ENCODE data around the gene COPB1. TPM values are rescaled to one million over a fixed set of nuclear protein-coding genes. Genes with fewer than 3 reads are reported as not detected.
A peak's percentile ranks its signal among the peaks of the same experiment; 100 is the strongest.

COPB1 gene
- total and polyA plus RNA-seq, 2 of the 13 experiments (the other 11 are each of a cell fraction or from before 2014, with no cell fraction given) = 114 to 195 TPM

- TF ChIP-seq, protein P1, sequence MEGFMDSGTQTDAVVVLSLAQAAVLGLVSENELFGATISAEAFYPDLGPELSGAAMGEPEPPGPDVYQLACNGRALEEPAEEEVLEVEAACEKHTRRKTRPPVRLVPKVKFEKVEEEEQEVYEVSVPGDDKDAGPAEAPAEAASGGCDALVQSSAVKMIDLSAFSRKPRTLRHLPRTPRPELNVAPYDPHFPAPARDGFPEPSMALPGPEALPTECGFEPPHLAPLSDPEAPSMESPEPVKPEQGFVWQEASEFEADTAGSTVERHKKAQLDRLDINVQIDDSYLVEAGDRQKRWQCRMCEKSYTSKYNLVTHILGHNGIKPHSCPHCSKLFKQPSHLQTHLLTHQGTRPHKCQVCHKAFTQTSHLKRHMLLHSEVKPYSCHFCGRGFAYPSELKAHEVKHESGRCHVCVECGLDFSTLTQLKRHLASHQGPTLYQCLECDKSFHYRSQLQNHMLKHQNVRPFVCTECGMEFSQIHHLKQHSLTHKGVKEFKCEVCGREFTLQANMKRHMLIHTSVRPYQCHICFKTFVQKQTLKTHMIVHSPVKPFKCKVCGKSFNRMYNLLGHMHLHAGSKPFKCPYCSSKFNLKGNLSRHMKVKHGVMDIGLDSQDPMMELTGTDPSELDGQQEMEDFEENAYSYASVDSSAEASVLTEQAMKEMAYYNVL (CRISPR knock-in tag; IDR thresholded peaks at IDR 0.05; ENCODE audit: borderline replicate concordance) = peak; percentile 31; the same call in 1 of the 2 replicates
- no peak for TF ChIP-seq ZNF766 (CRISPR knock-in tag; IDR thresholded peaks at IDR 0.05; ENCODE audit: borderline replicate concordance)
- TF ChIP-seq ZFP41 (CRISPR knock-in tag; IDR thresholded peaks at IDR 0.05; ENCODE audit: borderline replicate concordance) = no peak
- peak; percentile 88 for TF ChIP-seq HNRNPLL (IDR thresholded peaks at IDR 0.05; ENCODE audit: low read depth, low read length, poor library complexity, severe bottlenecking)
- TF ChIP-seq, protein P2, sequence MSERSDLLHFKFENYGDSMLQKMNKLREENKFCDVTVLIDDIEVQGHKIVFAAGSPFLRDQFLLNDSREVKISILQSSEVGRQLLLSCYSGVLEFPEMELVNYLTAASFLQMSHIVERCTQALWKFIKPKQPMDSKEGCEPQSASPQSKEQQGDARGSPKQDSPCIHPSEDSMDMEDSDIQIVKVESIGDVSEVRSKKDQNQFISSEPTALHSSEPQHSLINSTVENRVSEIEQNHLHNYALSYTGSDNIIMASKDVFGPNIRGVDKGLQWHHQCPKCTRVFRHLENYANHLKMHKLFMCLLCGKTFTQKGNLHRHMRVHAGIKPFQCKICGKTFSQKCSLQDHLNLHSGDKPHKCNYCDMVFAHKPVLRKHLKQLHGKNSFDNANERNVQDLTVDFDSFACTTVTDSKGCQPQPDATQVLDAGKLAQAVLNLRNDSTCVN (CRISPR knock-in tag; IDR thresholded peaks at IDR 0.05; ENCODE audit: borderline replicate concordance) = 0 out of 2 replicates have a peak, but pooled peaks have one; percentile 78
- TF ChIP-seq, protein P3, sequence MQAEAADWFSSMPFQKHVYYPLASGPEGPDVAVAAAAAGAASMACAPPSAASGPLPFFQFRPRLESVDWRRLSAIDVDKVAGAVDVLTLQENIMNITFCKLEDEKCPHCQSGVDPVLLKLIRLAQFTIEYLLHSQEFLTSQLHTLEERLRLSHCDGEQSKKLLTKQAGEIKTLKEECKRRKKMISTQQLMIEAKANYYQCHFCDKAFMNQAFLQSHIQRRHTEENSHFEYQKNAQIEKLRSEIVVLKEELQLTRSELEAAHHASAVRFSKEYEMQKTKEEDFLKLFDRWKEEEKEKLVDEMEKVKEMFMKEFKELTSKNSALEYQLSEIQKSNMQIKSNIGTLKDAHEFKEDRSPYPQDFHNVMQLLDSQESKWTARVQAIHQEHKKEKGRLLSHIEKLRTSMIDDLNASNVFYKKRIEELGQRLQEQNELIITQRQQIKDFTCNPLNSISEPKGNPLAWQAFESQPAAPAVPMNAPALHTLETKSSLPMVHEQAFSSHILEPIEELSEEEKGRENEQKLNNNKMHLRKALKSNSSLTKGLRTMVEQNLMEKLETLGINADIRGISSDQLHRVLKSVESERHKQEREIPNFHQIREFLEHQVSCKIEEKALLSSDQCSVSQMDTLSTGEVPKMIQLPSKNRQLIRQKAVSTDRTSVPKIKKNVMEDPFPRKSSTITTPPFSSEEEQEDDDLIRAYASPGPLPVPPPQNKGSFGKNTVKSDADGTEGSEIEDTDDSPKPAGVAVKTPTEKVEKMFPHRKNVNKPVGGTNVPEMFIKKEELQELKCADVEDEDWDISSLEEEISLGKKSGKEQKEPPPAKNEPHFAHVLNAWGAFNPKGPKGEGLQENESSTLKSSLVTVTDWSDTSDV (CRISPR knock-in tag; IDR thresholded peaks at IDR 0.05) = no peak
- peak; percentile 85; the same call in 1 of the 2 replicates for TF ChIP-seq WIZ (CRISPR knock-in tag; IDR thresholded peaks at IDR 0.05)
- TF ChIP-seq BRCA1 (CRISPR knock-in tag; IDR thresholded peaks at IDR 0.05) = no peak
- no peak for TF ChIP-seq ZNF576 (CRISPR knock-in tag; IDR thresholded peaks at IDR 0.05)
- TF ChIP-seq ZNF460 (CRISPR knock-in tag; IDR thresholded peaks at IDR 0.05; ENCODE audit: borderline replicate concordance) = no peak
- no peak for TF ChIP-seq SMARCC2 (IDR thresholded peaks at IDR 0.05)
- TF ChIP-seq, protein P4, sequence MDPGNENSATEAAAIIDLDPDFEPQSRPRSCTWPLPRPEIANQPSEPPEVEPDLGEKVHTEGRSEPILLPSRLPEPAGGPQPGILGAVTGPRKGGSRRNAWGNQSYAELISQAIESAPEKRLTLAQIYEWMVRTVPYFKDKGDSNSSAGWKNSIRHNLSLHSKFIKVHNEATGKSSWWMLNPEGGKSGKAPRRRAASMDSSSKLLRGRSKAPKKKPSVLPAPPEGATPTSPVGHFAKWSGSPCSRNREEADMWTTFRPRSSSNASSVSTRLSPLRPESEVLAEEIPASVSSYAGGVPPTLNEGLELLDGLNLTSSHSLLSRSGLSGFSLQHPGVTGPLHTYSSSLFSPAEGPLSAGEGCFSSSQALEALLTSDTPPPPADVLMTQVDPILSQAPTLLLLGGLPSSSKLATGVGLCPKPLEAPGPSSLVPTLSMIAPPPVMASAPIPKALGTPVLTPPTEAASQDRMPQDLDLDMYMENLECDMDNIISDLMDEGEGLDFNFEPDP (CRISPR knock-in tag; conservative IDR thresholded peaks at IDR 0.05) = 0 out of 2 replicates have a peak, but pooled peaks have one; percentile 85
- TF ChIP-seq CSRNP2 (CRISPR knock-in tag; conservative IDR thresholded peaks at IDR 0.05; ENCODE audit: low read depth) = no peak
- TF ChIP-seq SALL2 (CRISPR knock-in tag; IDR thresholded peaks at IDR 0.05) = no peak
- TF ChIP-seq SMAD1 (CRISPR knock-in tag; IDR thresholded peaks at IDR 0.05; ENCODE audit: borderline replicate concordance, low read depth) = no peak
- TF ChIP-seq GATAD2A (CRISPR knock-in tag; IDR thresholded peaks at IDR 0.05) = peak; percentile 50; the same call in 1 of the 2 replicates
- TF ChIP-seq NFIB (CRISPR knock-in tag; IDR thresholded peaks at IDR 0.05; ENCODE audit: borderline replicate concordance) = no peak
- TF ChIP-seq ZBTB3 (CRISPR knock-in tag; IDR thresholded peaks at IDR 0.05; ENCODE audit: borderline replicate concordance, low read depth) = no peak
- no peak for TF ChIP-seq NFATC3 (CRISPR knock-in tag; IDR thresholded peaks at IDR 0.05)
- no peak for TF ChIP-seq HDAC6 (IDR thresholded peaks at IDR 0.05; ENCODE audit: low read depth, low read length)
Measured at GRCh38 chr11:14499560-14500180, at the start of gene COPB1 (continued).
